SW 1271 (cell line): ENCODE results near the gene PRORP.
A peak's percentile ranks its signal among the peaks of the same experiment; 100 is the strongest.
"Not testable (repeated sequence)": the region's sequence is repeated elsewhere in the genome, so short reads cannot be mapped to it uniquely, and the experiment has no call there.

Source experiments
- DNase-seq, 2 experiments: peaks; one replicate each; lab custom pipeline; 2025; lab: John Stamatoyannopoulos, UW

The PRORP gene

GRCh38 chr14:35121887-35122695 is at the start of gene PRORP, which contains the start of gene PPP2R3C:
TSS of gene PRORP (plus strand) at chr14:35122552. CDS start at chr14:35123246, 694 bp downstream.
TSS of gene PPP2R3C (minus strand) at chr14:35121990. CDS start at chr14:35121959, 31 bp downstream.
- DNase-seq, result peak; percentile 91 to 95

GRCh38 chr14:35073486-35073885 is 48.9 kb upstream of the PRORP start:
- DNase-seq, result no peak

- DNase-seq, result no peak
Measured at GRCh38 chr14:35078082-35078481, 44.3 kb upstream of the PRORP start.

DNA sequence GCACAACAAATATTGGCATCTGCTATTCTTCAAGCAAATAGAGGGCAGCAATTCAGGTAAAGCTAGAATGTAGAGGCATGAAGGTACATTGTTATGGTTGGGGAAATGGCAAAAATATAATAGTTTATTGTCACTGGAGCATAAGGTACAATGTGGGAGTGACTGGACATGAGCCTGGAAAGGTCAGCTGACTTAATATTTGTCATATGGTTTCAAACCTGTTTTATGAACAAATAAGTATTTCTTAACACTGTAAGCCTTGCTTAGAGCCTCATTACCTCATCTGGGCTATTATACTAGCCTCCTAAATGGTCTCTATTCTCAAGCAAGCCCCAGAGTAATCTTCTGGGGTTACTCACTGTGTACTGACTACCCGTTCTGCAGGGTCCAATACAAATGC is 42.6 kb upstream of the PRORP start:
- no peak for DNase-seq

GRCh38 chr14:35083530-35084150 is 38.7 kb upstream of the PRORP start:
- no peak for DNase-seq

GRCh38 chr14:35085441-35085840 is 36.9 kb upstream of the PRORP start:
- DNase-seq, result no peak

GRCh38 chr14:35088514-35088913 is 33.8 kb upstream of the PRORP start:
- no peak for DNase-seq

GRCh38 chr14:35094645-35095044 is 27.7 kb upstream of the PRORP start:
- not testable (repeated sequence) for DNase-seq

DNA sequence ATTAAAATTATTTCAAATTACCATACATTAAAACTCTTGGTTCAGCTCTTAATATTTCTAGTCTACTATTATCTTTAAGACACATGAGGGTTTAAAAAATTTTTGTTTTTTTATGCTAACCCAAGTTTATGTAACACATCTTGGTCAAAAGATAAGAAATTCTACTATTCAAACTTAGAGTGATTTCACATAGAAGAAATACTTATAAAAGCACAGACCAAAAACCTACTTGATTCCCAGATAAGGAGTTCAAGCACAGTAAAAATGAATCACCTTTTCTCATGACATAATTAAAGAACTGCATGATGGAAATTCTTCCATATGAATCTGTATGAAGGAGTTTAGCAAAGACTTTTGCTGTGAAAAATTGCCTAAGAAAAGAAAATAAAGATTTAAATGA is 14.5 kb upstream of the PRORP start:
- DNase-seq, result no peak

GRCh38 chr14:35112641-35113040 is 9.7 kb upstream of the PRORP start:
- DNase-seq, result no peak

GRCh38 chr14:35113308-35113950 is 8.9 kb upstream of the PRORP start:
- DNase-seq, result no peak

DNA sequence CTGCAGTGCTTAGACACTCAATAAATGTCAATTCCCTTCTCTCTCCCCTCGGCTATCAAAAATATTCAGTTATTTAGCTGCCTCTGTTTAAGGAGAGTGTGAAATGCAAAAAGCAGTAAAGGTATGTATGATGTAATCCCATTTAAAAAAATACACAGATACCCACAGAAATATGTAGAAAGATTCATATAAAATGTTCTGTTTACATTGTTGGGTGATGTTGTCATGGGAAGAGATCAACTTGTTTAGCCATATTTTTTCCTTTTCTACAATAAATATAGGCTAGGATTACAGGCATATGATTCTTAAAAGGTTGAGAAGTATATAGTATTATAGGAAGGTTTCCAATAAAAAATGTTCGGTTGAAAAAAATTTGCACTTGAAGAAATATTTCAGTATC is 8.3 kb upstream of the PRORP start:
- DNase-seq, result no peak

DNA sequence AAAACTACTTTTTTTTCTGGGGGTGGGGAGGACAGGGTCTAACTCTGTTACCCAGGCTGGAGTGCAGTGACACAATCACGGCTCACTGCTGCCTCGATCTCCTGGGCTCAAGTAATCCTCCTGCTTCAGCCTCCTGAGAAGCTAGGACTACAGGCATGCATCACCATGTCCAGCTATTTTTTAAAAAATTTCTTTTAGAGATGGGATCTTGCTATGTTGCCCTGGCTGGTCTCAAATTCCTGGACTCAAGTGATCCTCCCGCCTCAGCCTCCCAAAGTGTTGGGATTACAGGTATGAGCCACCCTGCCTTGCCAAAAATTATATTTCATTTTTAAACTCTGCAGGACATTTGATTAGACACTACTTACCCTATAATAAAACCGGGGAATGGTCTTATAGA is 6.1 kb upstream of the PRORP start:
- no peak for DNase-seq

DNA sequence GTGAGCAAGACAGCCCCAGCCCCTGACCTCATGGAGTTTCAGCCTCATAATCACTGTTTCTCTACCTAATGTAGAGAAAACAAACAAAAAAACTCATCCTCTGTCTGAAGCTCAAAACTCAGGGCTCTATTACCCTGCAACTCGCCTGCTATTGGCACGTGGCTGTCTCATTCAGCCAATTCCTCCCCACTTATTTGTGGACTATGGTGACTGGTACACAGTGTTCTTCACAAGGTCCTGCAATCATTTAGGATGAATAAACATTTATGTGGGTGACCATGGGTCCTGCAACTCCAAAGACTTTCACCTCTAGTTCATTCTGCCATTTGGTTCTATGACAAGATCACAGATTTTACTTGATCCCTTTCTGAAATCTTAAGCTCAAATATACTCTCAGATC is 5.2 kb upstream of the PRORP start:
- no peak for DNase-seq

GRCh38 chr14:35121026-35121886 is 1.1 kb upstream of the PRORP start:
- DNase-seq, result no peak

DNA sequence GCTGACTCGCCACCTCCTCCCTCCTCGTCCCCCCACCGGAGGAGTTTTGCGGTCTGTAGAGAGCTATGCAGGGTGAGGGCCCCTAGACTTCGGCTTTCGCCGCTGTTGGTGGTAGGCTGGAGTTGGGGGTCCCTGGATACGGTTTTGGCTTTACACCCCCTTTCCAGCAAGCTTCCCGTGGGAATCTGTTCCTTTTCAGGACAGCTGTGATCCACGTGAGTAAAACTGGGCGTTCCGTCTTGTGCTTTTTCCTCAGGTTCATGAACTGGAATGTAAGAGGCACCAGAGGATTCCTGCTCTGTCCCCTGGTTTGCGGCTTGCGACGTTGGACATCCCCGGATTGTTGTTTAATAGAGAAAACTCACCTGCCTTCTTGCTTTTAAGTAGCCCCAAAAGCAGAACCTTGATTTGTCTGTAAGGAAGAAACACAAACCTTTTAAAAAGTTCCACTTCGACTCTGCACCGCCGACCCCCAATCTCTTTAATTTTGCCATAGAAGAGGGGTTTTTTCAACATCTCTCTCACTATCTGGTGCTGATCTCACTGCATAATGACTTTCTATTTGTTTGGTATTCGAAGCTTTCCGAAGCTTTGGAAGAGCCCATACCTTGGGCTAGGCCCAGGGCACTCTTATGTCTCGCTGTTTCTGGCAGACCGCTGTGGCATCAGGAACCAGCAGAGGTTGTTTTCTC is 490 bp downstream of the PRORP start:
- peak in 1 of 2 experiments; percentile 67 for DNase-seq

GRCh38 chr14:35123388-35123703 is 994 bp downstream of the PRORP start:
- no peak for DNase-seq

GRCh38 chr14:35124127-35124526 is 1.8 kb downstream of the PRORP start:
- no peak for DNase-seq

DNA sequence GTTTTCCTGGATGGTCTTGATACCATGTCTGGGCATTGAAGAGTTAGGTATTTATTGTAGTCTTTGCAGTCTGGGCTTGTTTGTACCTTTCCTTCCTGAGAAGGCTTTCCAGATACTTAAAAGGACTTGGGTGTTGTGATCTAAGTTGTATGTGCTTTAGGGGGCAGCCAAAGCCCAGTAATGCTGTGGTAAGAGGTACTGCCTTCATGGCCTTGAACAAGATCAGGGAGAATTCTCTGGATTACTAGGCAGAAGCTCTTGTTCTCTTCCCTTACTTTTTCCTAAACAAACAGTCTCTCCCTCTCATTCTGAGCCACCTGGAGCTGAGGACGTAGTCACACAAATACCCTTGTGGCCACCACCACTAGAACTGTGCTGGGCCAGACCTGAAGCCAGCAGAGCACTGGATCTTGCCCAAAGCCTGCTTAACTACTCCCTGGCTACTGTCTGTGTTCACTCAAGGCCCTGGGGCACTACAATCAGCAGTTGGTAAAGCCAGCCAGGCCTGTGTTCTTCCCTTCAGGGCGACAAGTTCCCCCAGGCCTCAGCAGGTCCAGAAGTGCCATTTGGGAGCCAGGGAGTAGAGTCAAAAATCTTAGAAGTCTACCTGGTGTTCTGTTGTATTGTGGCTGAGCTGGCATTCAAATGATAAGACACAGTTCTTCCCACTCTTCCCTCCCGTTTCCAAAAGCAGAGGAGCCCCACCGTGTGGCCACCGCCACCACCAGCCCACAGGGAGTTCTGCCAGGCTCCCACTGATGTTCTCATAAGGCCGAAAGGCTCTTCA is 11.4 kb downstream of the PRORP start:
- DNase-seq, result no peak

GRCh38 chr14:35134329-35135123 is 12.2 kb downstream of the PRORP start:
- no peak for DNase-seq
